OCI-LY3 (cell line): ENCODE data around the gene GPLD1.

ENCODE experiments used
- H2AFZ ChIP-seq: fragments of 200-600, 300-600 bp; shearing (Covaris generic); 2 replicates; pipeline ENCODE4 v1.6.0; 2014; ENCODE audit warnings: antibody characterized with exemption, low read depth, low read length
- H3K27ac ChIP-seq: fragments of 200-600, 300-600 bp; sonication (generic); 2 replicates; pipeline ENCODE4 v1.5.1; 2014; ENCODE audit warnings: mild to moderate bottlenecking, low read length, moderate library complexity, mixed read lengths
- H3K27me3 ChIP-seq: fragments of 200-600, 300-600 bp; sonication (generic); 2 replicates; pipeline ENCODE4 v1.6.1; 2014; ENCODE audit warnings: low read depth, low read length, mixed read lengths
- H3K36me3 ChIP-seq: fragments of 200-600, 300-600 bp; sonication (generic); replicated peaks from 2 replicates; pipeline ENCODE3; 2014; ENCODE audit warnings: low read depth, low read length, mixed read lengths
- H3K4me1 ChIP-seq: fragments of 300-600, 200-600 bp; sonication (generic); 2 replicates; pipeline ENCODE4 v1.6.1; 2014; ENCODE audit warnings: low read length, mixed read lengths
- H3K4me2 ChIP-seq: fragments of 200-600, 300-600 bp; sonication (generic); 2 replicates; pipeline ENCODE4 v1.6.1; 2014; ENCODE audit warnings: low read length, mixed read lengths
- H3K4me3 ChIP-seq: fragments of 300-600, 200-600 bp; sonication (generic); 2 replicates; pipeline ENCODE4 v1.5.1; 2014; ENCODE audit warnings: antibody characterized with exemption, mild to moderate bottlenecking, low read length, moderate library complexity
- H3K79me2 ChIP-seq: fragments of 300-600, 200-600 bp; shearing (Covaris generic); 2 replicates; pipeline ENCODE4 v1.6.1; 2014; ENCODE audit warnings: mild to moderate bottlenecking, low read length, mixed read lengths
- H3K9ac ChIP-seq: fragments of 300-600, 200-600 bp; shearing (Covaris generic); 2 replicates; pipeline ENCODE4 v1.6.0; 2014; ENCODE audit warnings: mild to moderate bottlenecking, low read length, moderate library complexity
- H3K9me3 ChIP-seq: fragments of 200-600, 300-600 bp; shearing (Covaris generic); 2 replicates; pipeline ENCODE4 v1.6.1; 2014; ENCODE audit warnings: low read length, mixed read lengths; ENCODE audit not compliant: insufficient read depth
- H4K20me1 ChIP-seq: fragments of 200-600, 300-600 bp; sonication (generic); 2 replicates; pipeline ENCODE4 v1.6.1; 2016; ENCODE audit warnings: low read length, mixed read lengths; ENCODE audit not compliant: insufficient read depth
- CTCF ChIP-seq: fragments of 200-600, 300-600 bp; sonication (generic); IDR thresholded peaks from 2 replicates; pipeline ENCODE4 v1.5.1; 2014; ENCODE audit warnings: antibody characterized with exemption, low read length, low read depth
- EZH2phosphoT487 ChIP-seq: fragments of 200-600 bp; shearing (Covaris generic); IDR thresholded peaks from 2 replicates; pipeline ENCODE4 v1.6.1; 2018; ENCODE audit warnings: antibody characterized with exemption, mixed run types, low read depth

The GPLD1 gene

GRCh38 chr6:24445704-24446103 lies 43.7 kb downstream of the GPLD1 start:
- H4K20me1 ChIP-seq, result no peaks in the 10 kb centered on the region
- no peaks in the 10 kb centered on the region for H3K79me2 ChIP-seq
- H3K27ac ChIP-seq, result no peak overlapping the region
- no peaks in the 10 kb centered on the region for H3K9me3 ChIP-seq
- no peaks in the 10 kb centered on the region for H3K4me1 ChIP-seq
- TF ChIP-seq CTCF (no peak), EZH2phosphoT487 (no peak)
- H3K27me3 ChIP-seq, result no peaks in the 10 kb centered on the region
- no peak overlapping the region for H2AFZ ChIP-seq
- H3K36me3 ChIP-seq, result no peaks in the 10 kb centered on the region
- no peak overlapping the region for H3K4me3 ChIP-seq
- H3K9ac ChIP-seq, result no peak overlapping the region
- no peak overlapping the region for H3K4me2 ChIP-seq

GRCh38 chr6:24444588-24444987 lies 44.8 kb downstream of the GPLD1 start:
- no peak for TF ChIP-seq CTCF
- TF ChIP-seq EZH2phosphoT487, result no peak
- no peaks in the 10 kb centered on the region for H3K36me3 ChIP-seq
- no peaks in the 10 kb centered on the region for H3K9me3 ChIP-seq

GRCh38 chr6:24441599-24441904 lies 47.8 kb downstream of the GPLD1 start:
- H3K27ac ChIP-seq, result no peak overlapping the region
- H3K36me3 ChIP-seq, result no peaks in the 10 kb centered on the region
- H3K4me3 ChIP-seq, result no peak overlapping the region
- H2AFZ ChIP-seq, result no peak overlapping the region
- H3K9ac ChIP-seq, result no peak overlapping the region
- H3K4me1 ChIP-seq, result no peaks in the 10 kb centered on the region
- no peak overlapping the region for H3K4me2 ChIP-seq
- H3K9me3 ChIP-seq, result no peaks in the 10 kb centered on the region
- TF ChIP-seq EZH2phosphoT487 (no peak), CTCF (no peak)
- no peaks in the 10 kb centered on the region for H3K27me3 ChIP-seq
- no peaks in the 10 kb centered on the region for H3K79me2 ChIP-seq
- no peaks in the 10 kb centered on the region for H4K20me1 ChIP-seq

More at GRCh38 chr6:24444588-24444987, 44.8 kb downstream of the GPLD1 start:
- Histone ChIP-seq H3K4me1 (no peaks in the 10 kb centered on the region), H2AFZ (no peak overlapping the region), H3K4me2 (no peak overlapping the region), H3K27ac (no peak overlapping the region), H4K20me1 (no peaks in the 10 kb centered on the region), H3K79me2 (no peaks in the 10 kb centered on the region), H3K4me3 (no peak overlapping the region), H3K9ac (no peak overlapping the region), H3K27me3 (no peaks in the 10 kb centered on the region)

- no peak overlapping the region for H2AFZ ChIP-seq
- H3K79me2 ChIP-seq, result no peaks in the 10 kb centered on the region
- no peaks in the 10 kb centered on the region for H4K20me1 ChIP-seq
- H3K27me3 ChIP-seq, result no peaks in the 10 kb centered on the region
- no peak overlapping the region for H3K4me2 ChIP-seq
- H3K36me3 ChIP-seq, result no peaks in the 10 kb centered on the region
- no peak overlapping the region for H3K4me3 ChIP-seq
- no peak overlapping the region for H3K9ac ChIP-seq
- no peak overlapping the region for H3K27ac ChIP-seq
- no peaks in the 10 kb centered on the region for H3K4me1 ChIP-seq
- no peak for TF ChIP-seq EZH2phosphoT487
- TF ChIP-seq CTCF, result no peak
- H3K9me3 ChIP-seq, result no peaks in the 10 kb centered on the region
Measured at GRCh38 chr6:24440897-24441598, 48.3 kb downstream of the GPLD1 start.
